Esophagus muscularis mucosa (tissue), 4 donors: ENCODE results near the gene CLCN6.

Experiments used
- CTCF ChIP-seq, 3 experiments: fragments of 200-600 bp in 2 of 3; fragments of 450-650 bp in 1 of 3; sonication (generic) in 2 of 3; IDR thresholded peaks; one replicate each; pipeline ENCODE4 v1.5.1; 2017 to 2019; ENCODE audit warnings: antibody characterized with exemption in 3 of 3, mild to moderate bottlenecking in 2 of 3, moderate library complexity in 1 of 3
- EP300 ChIP-seq: sonication (generic); formaldehyde crosslinking; IDR thresholded peaks from one replicate; pipeline ENCODE4 v1.6.1; 2017; ENCODE audit warnings: antibody characterized with exemption
- POLR2A ChIP-seq: fragments of 450-650 bp; IDR thresholded peaks from one replicate; pipeline ENCODE4 v1.6.1; 2017; ENCODE audit warnings: antibody characterized with exemption, moderate library complexity, mild to moderate bottlenecking, low read depth
- POLR2AphosphoS5 ChIP-seq, 2 donors: sonication (generic); formaldehyde crosslinking; IDR thresholded peaks; one replicate each; pipeline ENCODE4 v1.6.1; 2017; ENCODE audit warnings: antibody characterized with exemption in 2 of 2

- TF ChIP-seq CTCF (IDR thresholded peaks at IDR 0.05), result no peak
- TF ChIP-seq POLR2A, result no peak
- TF ChIP-seq POLR2AphosphoS5 (IDR thresholded peaks at IDR 0.05), result no peak
- TF ChIP-seq EP300, result no peak
Measured at GRCh38 chr1:11817192-11817591, 11.2 kb downstream of the CLCN6 start.
